GM12878 (cell line): Measurements from ENCODE around the gene RASGEF1B. TPM values are rescaled to one million over a fixed set of nuclear protein-coding genes. Genes with fewer than 3 reads are reported as not detected.

Experiments used
- ATAC-seq: fragments of 200-7000 bp; cut with Tn5 transposase; 3 replicates; pipeline ENCODE4 v1.9.1; 2020; ENCODE audit warnings: mild to moderate bottlenecking, moderate library complexity
- BruUV-seq: library from RNA; stranded (reverse); fragments of 400-500 nt; replicated peaks from 2 replicates; lab custom pipeline; 2021; lab: Mats Ljungman, UMichigan
- CTCF ChIA-PET: fragments of 300-600 bp; sonication (Branson Sonifier 250); formaldehyde crosslinking; extraction: SDS; loops from one replicate; lab custom pipeline; 2021; ENCODE audit warnings: inconsistent platforms; lab: Yijun Ruan, JAX
- POLR2A ChIA-PET: fragments of 350-600 bp; formaldehyde crosslinking; extraction: SDS; loops from one replicate; lab custom pipeline; 2021; ENCODE audit warnings: inconsistent platforms; lab: Charles Lee
- RAD21 ChIA-PET: fragments of 300-600 bp; sonication (Branson Sonifier 250); formaldehyde crosslinking; loops from one replicate; lab custom pipeline; 2023; ENCODE audit warnings: antibody characterized with exemption; ENCODE audit not compliant: unreplicated experiment; lab: Charles Lee
- SMC1A ChIA-PET: fragments of 300-600 bp; sonication (Branson Sonifier 250); formaldehyde crosslinking; loops from one replicate; lab custom pipeline; 2023; ENCODE audit not compliant: unreplicated experiment, uncharacterized antibody; lab: Charles Lee
- DNase-seq: peaks from one replicate; pipeline ENCODE4 v3.0.0-alpha.2; 2011; ENCODE audit warnings: low read depth, low spot score
- FAIRE-seq: peaks from 3 replicates; lab custom pipeline; 2011; peaks lifted over from hg19 to GRCh38; lab: Jason Lieb, UNC
- H2AFZ ChIP-seq: 2 replicates; pipeline ENCODE4 v1.6.0; 2011; ENCODE audit warnings: low read depth, low read length, control low read depth; ENCODE audit not compliant: control insufficient read depth
- H3K27ac ChIP-seq: 2 replicates; pipeline ENCODE4 v1.5.1; 2011; ENCODE audit warnings: control low read depth; ENCODE audit not compliant: control insufficient read depth, insufficient read depth
- H3K27me3 ChIP-seq, 2 experiments: replicated peaks in 1 of 2; 2 replicates each; pipeline versions ENCODE4 v1.6.0 to v1.6.1; 2011; ENCODE audit warnings: low read length in 1 of 2; ENCODE audit not compliant: control insufficient read depth in 2 of 2, insufficient read depth in 2 of 2
- H3K36me3 ChIP-seq, 2 experiments: 2 replicates each; pipeline ENCODE4 v1.5.1; 2011; ENCODE audit warnings: low read length in 1 of 2; ENCODE audit not compliant: control insufficient read depth in 2 of 2, insufficient read depth in 2 of 2
- H3K4me1 ChIP-seq: 2 replicates; pipeline ENCODE4 v1.6.1; 2011; ENCODE audit warnings: mild to moderate bottlenecking, low read length, moderate library complexity, mixed read lengths; ENCODE audit not compliant: control insufficient read depth, insufficient read depth
- H3K4me2 ChIP-seq: 2 replicates; pipeline ENCODE4 v1.6.0; 2011; ENCODE audit warnings: control low read depth; ENCODE audit not compliant: control insufficient read depth, insufficient read depth
- H3K4me3 ChIP-seq: fragments of 200-600 bp; sonication (generic); 2 replicates; pipeline ENCODE4 v1.5.1; 2016
- H3K79me2 ChIP-seq: 2 replicates; pipeline ENCODE4 v1.6.0; 2011; ENCODE audit warnings: low read length; ENCODE audit not compliant: control insufficient read depth, insufficient read depth
- H3K9ac ChIP-seq: 2 replicates; pipeline ENCODE4 v1.8.0; 2011; ENCODE audit warnings: low read length, control low read depth, mixed read lengths; ENCODE audit not compliant: control insufficient read depth, insufficient read depth
- H3K9me3 ChIP-seq: replicated peaks from 3 replicates; pipeline ENCODE4 v1.5.1; 2011; ENCODE audit warnings: mild to moderate bottlenecking, low read length; ENCODE audit not compliant: control insufficient read depth, insufficient read depth
- H4K20me1 ChIP-seq: 2 replicates; pipeline ENCODE4 v1.6.0; 2011; ENCODE audit not compliant: control insufficient read depth, insufficient read depth
- BCL3 ChIP-seq: IDR thresholded peaks from 2 replicates; pipeline ENCODE4 v1.6.1; 2011; ENCODE audit warnings: borderline replicate concordance, low read depth, mild to moderate bottlenecking, moderate library complexity, low read length; ENCODE audit not compliant: insufficient read depth, poor library complexity, severe bottlenecking
- DPF2 ChIP-seq: fragments of 450-650 bp; IDR thresholded peaks from 2 replicates; pipeline ENCODE4 v1.6.1; 2017; ENCODE audit warnings: mild to moderate bottlenecking
- ETV6 ChIP-seq, 2 experiments: fragments of 450-650 bp in 1 of 2; IDR thresholded peaks in 1 of 2; conservative IDR thresholded peaks in 1 of 2; 2 replicates each; pipeline ENCODE4 v1.6.1; 2014; ENCODE audit warnings: antibody characterized with exemption in 1 of 2, borderline replicate concordance in 1 of 2, low read depth in 1 of 2, mild to moderate bottlenecking in 1 of 2, moderate library complexity in 1 of 2
- HDGF ChIP-seq: fragments of 450-650 bp; IDR thresholded peaks from 2 replicates; pipeline ENCODE4 v1.6.1; 2016; ENCODE audit warnings: antibody characterized with exemption
- KLF5 ChIP-seq: fragments of 450-650 bp; IDR thresholded peaks from 2 replicates; pipeline ENCODE4 v1.6.1; 2014; ENCODE audit warnings: mild to moderate bottlenecking; ENCODE audit not compliant: partially characterized antibody
- LARP7 ChIP-seq: fragments of 450-650 bp; IDR thresholded peaks from 2 replicates; pipeline ENCODE4 v1.6.1; 2017; ENCODE audit warnings: mild to moderate bottlenecking
- NRF1 ChIP-seq: conservative IDR thresholded peaks from 2 replicates; pipeline ENCODE4 v1.6.1; 2011; ENCODE audit warnings: mild to moderate bottlenecking, low read depth, low read length, improper control_type of control experiment
- PBX3 ChIP-seq: IDR thresholded peaks from 2 replicates; pipeline ENCODE4 v1.6.1; 2011; ENCODE audit warnings: mild to moderate bottlenecking, low read depth, low read length, moderate library complexity; ENCODE audit not compliant: insufficient replicate concordance
- POLR2AphosphoS2 ChIP-seq: IDR thresholded peaks from 2 replicates; pipeline ENCODE4 v1.6.1; 2011; ENCODE audit warnings: low read depth, mild to moderate bottlenecking, low read length, improper control_type of control experiment, moderate library complexity
- WGBS: methylation state at CpG from one replicate; pipeline ENCODE4 v1.1.6; 2016; ENCODE audit warnings: low lambda C conversion rate; ENCODE audit not compliant: insufficient replicate concordance, insufficient coverage; ENCODE audit errors: missing lambda C conversion rate; 5-methylcytosine and 5-hydroxymethylcytosine counted together
- in situ Hi-C: fragments of 300-500 bp; cut with MboI; formaldehyde crosslinking; loops from 9 replicates; pipeline ENCODE4 v1.14.3; 2018; ENCODE audit warnings: mixed read lengths
- intact Hi-C: fragments of 100-400 bp; cut with micrococcal nuclease; formaldehyde crosslinking; loops from one replicate; pipeline ENCODE4 v1.14.2; 2022; ENCODE audit not compliant: unreplicated experiment
- polyA plus RNA-seq, 11 experiments: library from polyadenylated mRNA; depleted of rRNA in 4 of 11; unstranded in 6 of 11; stranded (reverse) in 5 of 11; fragments of >200 nt; fragmentation: Nextera tagmentation in 4 of 11; fragmentation: Illumina TruSeq in 1 of 11; extraction: Ambion mirVana in 4 of 11; extraction: Trizol in 1 of 11; gene quantifications; 1 replicate in 1 of 11; 2 replicates in 10 of 11; pipeline versions ENCODE4 v1.2.1 to v1.2.3, GENCODE V29; 2011 to 2016; ENCODE audit warnings: inconsistent platforms in 2 of 11, missing spikeins in 2 of 11, low read depth in 1 of 11
- total RNA-seq, 4 experiments: library from RNA; depleted of rRNA in 3 of 4; stranded (reverse); fragments of >200 nt in 3 of 4; fragmentation: Illumina TruSeq in 1 of 4; extraction: Trizol in 1 of 4; gene quantifications; 2 replicates each; pipeline versions ENCODE4 v1.2.1 to v1.2.3, GENCODE V29; 2013 to 2021
- TF ChIP-seq, protein P1 (sequence below): IDR thresholded peaks from 2 replicates; pipeline ENCODE4 v1.6.1; 2012; ENCODE audit warnings: improper control_type of control experiment, low read depth, low read length; ENCODE audit not compliant: insufficient replicate concordance

RASGEF1B gene
- total and polyA plus RNA-seq, 10 of the 15 experiments (the other 5 are each of a cell fraction or from before 2014, with no cell fraction given) = 0.03 to 0.24 (median 0.10) TPM; not detected in 2

DNA sequence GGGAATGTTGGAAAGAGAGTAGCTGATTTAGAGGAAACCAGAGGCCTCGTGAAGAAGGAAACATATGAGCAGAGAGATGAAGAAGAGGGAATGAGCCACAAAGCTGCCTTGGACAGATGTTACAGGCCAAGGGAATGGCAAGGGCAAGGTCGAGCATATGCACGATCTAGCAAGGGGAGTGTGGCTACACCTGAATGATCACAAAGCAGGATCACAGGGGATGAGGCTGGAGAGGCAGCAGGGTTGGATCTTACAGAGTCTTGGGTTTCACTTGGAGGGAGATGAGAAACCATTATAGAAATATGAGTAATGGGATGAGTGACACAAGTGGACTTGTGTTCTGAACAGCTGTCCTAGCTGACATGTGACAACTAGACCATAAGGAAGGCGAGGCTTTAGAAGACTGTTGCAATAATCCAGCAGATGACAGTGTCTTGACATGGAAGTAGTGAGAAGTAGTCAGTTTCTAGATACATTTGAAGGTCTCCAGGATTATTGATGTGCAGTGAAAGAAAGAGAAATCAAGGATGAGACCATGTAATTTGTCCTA lies 58.7 kb downstream of the RASGEF1B start:
- in situ Hi-C loops = no loop called here
- FAIRE-seq = no peak
- RAD21 ChIA-PET = no interaction called here
- no peak overlapping the region for H3K4me2 ChIP-seq
- BruUV-seq = no TSS peak
- no peaks in the 10 kb centered on the region for H3K27me3 ChIP-seq
- 2% methylated on average over 4 of the region's 4 CpGs for WGBS
- intact Hi-C loops = no loop called here
- no peaks in the 10 kb centered on the region for H4K20me1 ChIP-seq
- TF ChIP-seq ETV6 (conservative IDR thresholded peaks at IDR 0.05 in 1 of 2, IDR thresholded peaks at IDR 0.05 in 1 of 2; ENCODE audit: borderline replicate concordance in 1 of 2, low read depth in 1 of 2) (no peak), DPF2 (no peak), LARP7 (no peak), NRF1 (no peak), HDGF (no peak), PBX3 (no peak), POLR2AphosphoS2 (no peak), BCL3 (no peak), KLF5 (no peak)
- TF ChIP-seq, protein P1, sequence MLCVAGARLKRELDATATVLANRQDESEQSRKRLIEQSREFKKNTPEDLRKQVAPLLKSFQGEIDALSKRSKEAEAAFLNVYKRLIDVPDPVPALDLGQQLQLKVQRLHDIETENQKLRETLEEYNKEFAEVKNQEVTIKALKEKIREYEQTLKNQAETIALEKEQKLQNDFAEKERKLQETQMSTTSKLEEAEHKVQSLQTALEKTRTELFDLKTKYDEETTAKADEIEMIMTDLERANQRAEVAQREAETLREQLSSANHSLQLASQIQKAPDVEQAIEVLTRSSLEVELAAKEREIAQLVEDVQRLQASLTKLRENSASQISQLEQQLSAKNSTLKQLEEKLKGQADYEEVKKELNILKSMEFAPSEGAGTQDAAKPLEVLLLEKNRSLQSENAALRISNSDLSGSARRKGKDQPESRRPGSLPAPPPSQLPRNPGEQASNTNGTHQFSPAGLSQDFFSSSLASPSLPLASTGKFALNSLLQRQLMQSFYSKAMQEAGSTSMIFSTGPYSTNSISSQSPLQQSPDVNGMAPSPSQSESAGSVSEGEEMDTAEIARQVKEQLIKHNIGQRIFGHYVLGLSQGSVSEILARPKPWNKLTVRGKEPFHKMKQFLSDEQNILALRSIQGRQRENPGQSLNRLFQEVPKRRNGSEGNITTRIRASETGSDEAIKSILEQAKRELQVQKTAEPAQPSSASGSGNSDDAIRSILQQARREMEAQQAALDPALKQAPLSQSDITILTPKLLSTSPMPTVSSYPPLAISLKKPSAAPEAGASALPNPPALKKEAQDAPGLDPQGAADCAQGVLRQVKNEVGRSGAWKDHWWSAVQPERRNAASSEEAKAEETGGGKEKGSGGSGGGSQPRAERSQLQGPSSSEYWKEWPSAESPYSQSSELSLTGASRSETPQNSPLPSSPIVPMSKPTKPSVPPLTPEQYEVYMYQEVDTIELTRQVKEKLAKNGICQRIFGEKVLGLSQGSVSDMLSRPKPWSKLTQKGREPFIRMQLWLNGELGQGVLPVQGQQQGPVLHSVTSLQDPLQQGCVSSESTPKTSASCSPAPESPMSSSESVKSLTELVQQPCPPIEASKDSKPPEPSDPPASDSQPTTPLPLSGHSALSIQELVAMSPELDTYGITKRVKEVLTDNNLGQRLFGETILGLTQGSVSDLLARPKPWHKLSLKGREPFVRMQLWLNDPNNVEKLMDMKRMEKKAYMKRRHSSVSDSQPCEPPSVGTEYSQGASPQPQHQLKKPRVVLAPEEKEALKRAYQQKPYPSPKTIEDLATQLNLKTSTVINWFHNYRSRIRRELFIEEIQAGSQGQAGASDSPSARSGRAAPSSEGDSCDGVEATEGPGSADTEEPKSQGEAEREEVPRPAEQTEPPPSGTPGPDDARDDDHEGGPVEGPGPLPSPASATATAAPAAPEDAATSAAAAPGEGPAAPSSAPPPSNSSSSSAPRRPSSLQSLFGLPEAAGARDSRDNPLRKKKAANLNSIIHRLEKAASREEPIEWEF = no peak
- H3K36me3 ChIP-seq = no peaks in the 10 kb centered on the region
- no peaks in the 10 kb centered on the region for H3K79me2 ChIP-seq
- CTCF ChIA-PET = interaction anchor here (1.0 to 1.1 kb wide), 2 partner anchors 54 to 432 kb away, joined by 3 to 5 read pairs; no protein-coding TSS in a partner anchor
- no peaks in the 10 kb centered on the region for H3K4me1 ChIP-seq
- POLR2A ChIA-PET = no interaction called here
- H3K9me3 ChIP-seq = no peaks in the 10 kb centered on the region
- H3K4me3 ChIP-seq = no peak overlapping the region
- ATAC-seq = no peak
- no peak for DNase-seq
- no peak overlapping the region for H3K9ac ChIP-seq
- no peak overlapping the region for H2AFZ ChIP-seq
- no peak overlapping the region for H3K27ac ChIP-seq
- SMC1A ChIA-PET = no interaction called here
